GM19043 (cell line): ENCODE data around the gene THPO.

Experiments
- ATAC-seq: cut with Tn5 transposase; IDR thresholded peaks from one replicate; pipeline ENCODE4 v1.9.1; 2021; ENCODE audit warnings: low read depth; ENCODE audit not compliant: unreplicated experiment

THPO gene

GRCh38 chr3:184368586-184369183 is 9.3 kb downstream of the THPO start:
- no peak for ATAC-seq

- no peak for ATAC-seq
These were observed 9.9 kb downstream of the THPO start for GRCh38 chr3:184368116-184368515.

GRCh38 chr3:184366619-184367289 is 11.3 kb downstream of the THPO start:
- ATAC-seq, result no peak

- peak; percentile 87 for ATAC-seq
These were observed 15.1 kb downstream of the THPO start for GRCh38 chr3:184362668-184363546.

GRCh38 chr3:184361932-184362667 is 15.9 kb downstream of the THPO start:
- ATAC-seq, result no peak

GRCh38 chr3:184361532-184361931 is 16.5 kb downstream of the THPO start, which contains the start of the genes CLCN2 and POLR2H:
TSS of gene CLCN2 (minus strand) at chr3:184361605. CDS start at chr3:184361479, 126 bp downstream.
TSS of gene POLR2H (plus strand) at chr3:184361710. CDS start at chr3:184363493, 1,783 bp downstream.
- peak; percentile 32 for ATAC-seq

GRCh38 chr3:184360929-184361531 is 17.0 kb downstream of the THPO start:
- ATAC-seq, result no peak

GRCh38 chr3:184360070-184360928 is 17.7 kb downstream of the THPO start:
- ATAC-seq, result no peak

GRCh38 chr3:184359610-184360009 is 18.4 kb downstream of the THPO start:
- ATAC-seq, result no peak

GRCh38 chr3:184358921-184359350 is 19.1 kb downstream of the THPO start:
- ATAC-seq, result no peak

GRCh38 chr3:184358124-184358767 is 19.8 kb downstream of the THPO start:
- no peak for ATAC-seq

- no peak for ATAC-seq
These were observed 20.5 kb downstream of the THPO start for GRCh38 chr3:184357248-184358123.

GRCh38 chr3:184355261-184356040 is 22.6 kb downstream of the THPO start:
- ATAC-seq, result no peak

GRCh38 chr3:184354754-184355153 is 23.3 kb downstream of the THPO start:
- no peak for ATAC-seq

GRCh38 chr3:184354121-184354728 is 23.8 kb downstream of the THPO start:
- ATAC-seq, result no peak

GRCh38 chr3:184353546-184353941 is 24.5 kb downstream of the THPO start:
- no peak for ATAC-seq
